Measurements from ENCODE around the gene SPATA31C1. TPM values are rescaled to one million over a fixed set of nuclear protein-coding genes. Genes with fewer than 3 reads are reported as not detected.
A peak's percentile ranks its signal among the peaks of the same experiment; 100 is the strongest.
"Not testable (repeated sequence)": the region's sequence is repeated elsewhere in the genome, so short reads cannot be mapped to it uniquely, and the experiment has no call there.

The SPATA31C1 gene
- total RNA-seq, result not detected

GRCh38 chr9:87917662-87918061, at the start of gene SPATA31C1:
Gene SPATA31C1, plus strand, starts transcription at chr9:87917962.
- DNase-seq, result not testable (repeated sequence)

- DNase-seq, result no peak
Measured at GRCh38 chr9:87868175-87868574, 49.6 kb upstream of the SPATA31C1 start.

- no peak for DNase-seq
Measured at GRCh38 chr9:87868635-87869034, 49.1 kb upstream of the SPATA31C1 start.

GRCh38 chr9:87869082-87869481, 48.7 kb upstream of the SPATA31C1 start:
- no peak for DNase-seq

- no peak for DNase-seq
Measured at GRCh38 chr9:87871425-87872078, 46.2 kb upstream of the SPATA31C1 start.

GRCh38 chr9:87872079-87872624, 45.6 kb upstream of the SPATA31C1 start:
- peak; percentile 61 for DNase-seq

GRCh38 chr9:87873607-87874303, 44.0 kb upstream of the SPATA31C1 start:
- DNase-seq, result no peak

GRCh38 chr9:87874304-87874623, 43.5 kb upstream of the SPATA31C1 start:
- no peak for DNase-seq

- DNase-seq, result no peak
Measured at GRCh38 chr9:87875060-87875459, 42.7 kb upstream of the SPATA31C1 start.

GRCh38 chr9:87875831-87876545, 41.8 kb upstream of the SPATA31C1 start:
- no peak for DNase-seq

GRCh38 chr9:87876708-87877107, 41.1 kb upstream of the SPATA31C1 start:
- DNase-seq, result no peak

GRCh38 chr9:87878989-87879511, 38.7 kb upstream of the SPATA31C1 start:
- no peak for DNase-seq

- DNase-seq, result no peak
Measured at GRCh38 chr9:87880116-87880515, 37.6 kb upstream of the SPATA31C1 start.

GRCh38 chr9:87880683-87881082, 37.1 kb upstream of the SPATA31C1 start:
- no peak for DNase-seq

- no peak for DNase-seq
Measured at GRCh38 chr9:87882627-87883026, 35.1 kb upstream of the SPATA31C1 start, which contains the start of gene SPATA31E1. Gene SPATA31E1, plus strand, starts transcription at chr9:87882877. Its CDS starts 15 bp downstream, at chr9:87882892.

GRCh38 chr9:87883274-87883673, 34.5 kb upstream of the SPATA31C1 start:
- DNase-seq, result no peak

GRCh38 chr9:87883990-87884389, 33.8 kb upstream of the SPATA31C1 start:
- DNase-seq, result no peak

GRCh38 chr9:87884578-87885459, 32.9 kb upstream of the SPATA31C1 start:
- DNase-seq, result no peak

GRCh38 chr9:87885484-87886189, 32.1 kb upstream of the SPATA31C1 start:
- no peak for DNase-seq

GRCh38 chr9:87886210-87886932, 31.4 kb upstream of the SPATA31C1 start:
- DNase-seq, result no peak

Measured in occipital lobe (tissue), 2 donors.